AG09319 (cell line): ENCODE results near the gene ACTL10.

Experiments
- DNase-seq: peaks from one replicate; pipeline ENCODE4 v3.0.0-alpha.2; 2010; ENCODE audit warnings: low read depth; ENCODE audit errors: extremely low read depth
- CTCF ChIP-seq: IDR thresholded peaks from 2 replicates; pipeline ENCODE4 v1.5.1; 2011; ENCODE audit warnings: low read depth, mild to moderate bottlenecking, inconsistent platforms, low read length, moderate library complexity

The ACTL10 gene

GRCh38 chr20:33687370-33687915 lies 20.7 kb downstream of the ACTL10 start:
- no peak for DNase-seq

GRCh38 chr20:33687993-33688937 lies 21.5 kb downstream of the ACTL10 start:
- no peak for TF ChIP-seq CTCF
- DNase-seq, result no peak

More at GRCh38 chr20:33687370-33687915, 20.7 kb downstream of the ACTL10 start:
- no peak for TF ChIP-seq CTCF

GRCh38 chr20:33688938-33689424 lies 22.2 kb downstream of the ACTL10 start:
- DNase-seq, result no peak
- no peak for TF ChIP-seq CTCF

- DNase-seq, result no peak
- no peak for TF ChIP-seq CTCF
Measured at GRCh38 chr20:33689493-33689892, 22.8 kb downstream of the ACTL10 start.

GRCh38 chr20:33689973-33690372 lies 23.2 kb downstream of the ACTL10 start:
- DNase-seq, result no peak
- no peak for TF ChIP-seq CTCF

- no peak for DNase-seq
- no peak for TF ChIP-seq CTCF
Measured at GRCh38 chr20:33693289-33693688, 26.5 kb downstream of the ACTL10 start.
